Measurements from ENCODE around the gene KDM1B.

The KDM1B gene

DNA sequence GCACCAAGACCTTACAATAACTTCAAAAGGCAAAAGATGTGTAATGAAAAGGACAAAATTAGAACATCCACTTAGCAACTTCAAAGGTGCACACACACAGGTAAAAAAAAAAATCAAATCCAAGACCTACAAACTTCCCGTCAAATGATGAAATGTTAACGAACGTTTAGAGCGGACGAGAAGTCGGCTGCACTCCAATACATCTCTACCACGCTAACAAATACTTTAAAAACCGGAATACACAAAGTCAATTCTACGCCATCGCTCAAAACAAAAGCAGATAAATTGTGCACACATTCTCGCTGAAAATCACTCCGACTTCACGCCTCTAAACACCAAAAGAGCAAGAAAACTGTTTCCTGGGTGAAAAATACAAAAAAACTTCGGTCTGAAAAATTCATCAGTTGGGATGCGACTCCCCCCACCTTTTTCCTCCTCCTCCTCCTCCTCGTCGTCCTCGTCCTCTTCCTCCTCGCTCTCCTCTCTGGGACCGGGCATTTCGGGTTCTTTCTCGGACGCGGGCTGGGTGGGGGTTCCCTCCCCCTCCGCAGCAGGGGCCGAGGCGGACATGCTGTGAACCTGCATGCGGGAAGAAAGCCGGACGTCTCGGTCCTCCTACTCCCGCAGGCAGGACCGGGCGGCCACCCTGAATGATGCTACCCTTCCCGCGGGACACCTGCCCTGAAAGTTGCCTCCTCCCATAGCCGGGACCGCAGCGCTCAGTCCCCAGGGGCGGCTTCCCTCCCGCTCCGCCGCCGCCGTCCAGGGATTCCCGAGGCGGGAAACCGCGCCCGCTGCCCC, 108.4 kb downstream of the KDM1B start:
- no peak for DNase-seq (ENCODE audit: low read depth)

DNA sequence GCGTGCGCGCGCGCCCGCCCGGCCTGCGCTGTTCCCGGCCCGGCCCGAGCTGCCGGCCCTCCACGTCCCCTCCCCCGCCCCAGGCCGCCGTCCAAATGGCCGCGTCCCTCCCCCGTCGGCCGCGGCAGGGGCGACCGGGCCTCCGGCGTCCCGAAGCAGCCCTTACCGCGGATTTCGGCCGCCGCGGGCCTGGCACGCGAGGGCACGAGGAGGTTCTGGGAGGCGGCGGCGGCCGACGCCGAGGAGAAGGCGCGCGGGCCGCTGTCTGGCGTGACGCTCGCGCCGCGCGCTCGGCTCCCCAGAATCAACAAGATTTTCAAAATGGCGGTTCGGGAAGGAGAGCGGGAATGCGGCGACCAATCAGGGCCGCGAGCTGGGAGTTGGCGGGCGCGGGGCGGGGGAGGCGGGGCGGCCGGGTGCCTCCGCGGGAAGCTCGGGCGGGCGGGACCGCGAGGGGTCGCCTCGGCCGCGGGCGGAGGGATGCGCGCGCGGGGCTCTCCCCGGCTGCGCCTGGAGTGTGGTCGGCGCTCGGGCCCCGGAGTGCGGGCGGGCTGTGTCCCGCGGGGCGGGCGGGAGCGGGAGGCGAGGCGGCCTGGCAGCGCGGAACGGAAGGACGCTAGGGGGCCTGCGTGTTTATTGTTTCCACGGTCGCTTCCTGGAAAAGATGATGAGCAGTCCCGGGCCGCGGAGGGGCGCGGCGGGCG, 109.1 kb downstream of the KDM1B start, which contains the start of gene DEK:
TSS of gene DEK (minus strand) at position 312 of the 704 bp plus-strand sequence. CDS start 543 bp downstream, outside the sequence.
- DNase-seq (ENCODE audit: low read depth): peak; percentile 82

DNA sequence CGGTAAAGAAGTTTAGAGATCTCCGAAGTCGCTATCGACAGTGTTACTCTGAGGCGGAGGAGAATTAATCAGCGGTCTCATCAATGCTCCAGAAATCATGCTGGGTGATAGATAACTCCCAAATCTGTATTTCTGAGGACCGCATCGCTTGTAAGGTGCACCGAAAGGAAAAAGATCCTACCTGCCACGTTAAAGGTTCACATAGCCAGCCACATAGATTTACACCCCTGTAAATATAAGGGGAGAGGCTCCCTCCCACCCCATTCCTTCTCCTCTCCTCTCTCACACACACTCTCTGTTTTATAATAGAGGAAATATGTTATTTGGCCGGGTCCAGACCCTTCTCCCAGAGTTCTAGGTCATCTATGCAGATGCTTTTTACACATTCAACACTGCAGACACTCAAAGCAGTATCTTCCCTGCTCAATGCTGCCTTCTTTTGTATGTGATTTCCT, 109.7 kb downstream of the KDM1B start:
- no peak for DNase-seq (ENCODE audit: low read depth)

DNA sequence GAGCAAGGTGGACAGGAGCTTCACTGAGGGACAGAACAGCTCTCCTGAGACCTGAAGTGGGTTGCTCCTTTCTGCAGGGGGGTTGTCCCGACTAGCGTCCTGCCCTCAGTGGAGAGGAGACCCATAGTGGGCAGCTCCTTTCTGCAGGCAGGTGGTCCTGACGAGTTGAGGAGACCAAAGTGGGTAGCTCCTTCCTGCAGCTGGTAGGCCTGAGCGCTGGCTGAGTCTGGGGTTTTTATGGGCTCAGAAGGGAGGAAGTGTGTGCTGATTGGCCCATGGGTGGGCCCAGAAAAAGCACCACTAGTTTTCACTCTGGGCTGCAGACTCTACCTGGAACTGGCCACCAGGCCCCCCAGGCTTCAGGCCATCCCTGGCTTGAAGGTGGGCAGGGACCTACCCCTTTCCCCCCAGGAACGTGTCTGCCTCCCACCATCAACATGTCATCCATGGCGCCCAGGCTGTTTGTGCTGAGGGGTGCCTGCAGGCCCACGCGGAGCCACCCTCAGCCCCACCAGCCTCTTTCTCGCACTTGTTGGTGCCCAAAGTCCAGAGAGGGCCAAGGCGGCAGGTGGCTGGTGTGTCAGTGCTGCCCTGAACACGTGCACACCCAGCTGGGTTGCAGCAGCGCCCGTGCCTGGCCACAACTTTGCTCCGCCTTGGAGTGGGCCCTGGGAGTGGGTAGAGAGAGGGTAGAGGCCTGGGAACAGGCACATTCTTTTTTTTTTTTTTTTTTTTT, 110.7 kb downstream of the KDM1B start:
- no peak for DNase-seq (ENCODE audit: low read depth)

DNA sequence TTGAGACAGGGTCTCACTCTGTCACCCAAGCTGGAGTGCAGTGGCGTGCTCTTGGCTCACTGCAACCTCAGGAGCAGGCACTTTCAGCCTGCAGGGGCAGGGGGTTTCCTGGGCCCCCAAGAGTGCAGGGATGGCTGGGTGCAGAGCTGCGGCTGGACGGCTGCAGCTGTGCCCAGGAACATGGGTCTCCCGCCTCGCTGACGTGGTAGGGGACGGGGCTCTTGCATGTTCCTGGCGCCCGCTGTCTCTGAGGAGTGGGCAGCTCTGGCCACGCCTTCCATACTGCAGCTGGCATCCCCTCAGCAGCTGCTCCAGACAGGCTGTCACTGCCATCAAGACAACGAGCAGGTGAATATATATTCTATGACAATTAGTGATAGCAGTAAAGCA, 111.3 kb downstream of the KDM1B start:
- no peak for DNase-seq (ENCODE audit: low read depth)

DNA sequence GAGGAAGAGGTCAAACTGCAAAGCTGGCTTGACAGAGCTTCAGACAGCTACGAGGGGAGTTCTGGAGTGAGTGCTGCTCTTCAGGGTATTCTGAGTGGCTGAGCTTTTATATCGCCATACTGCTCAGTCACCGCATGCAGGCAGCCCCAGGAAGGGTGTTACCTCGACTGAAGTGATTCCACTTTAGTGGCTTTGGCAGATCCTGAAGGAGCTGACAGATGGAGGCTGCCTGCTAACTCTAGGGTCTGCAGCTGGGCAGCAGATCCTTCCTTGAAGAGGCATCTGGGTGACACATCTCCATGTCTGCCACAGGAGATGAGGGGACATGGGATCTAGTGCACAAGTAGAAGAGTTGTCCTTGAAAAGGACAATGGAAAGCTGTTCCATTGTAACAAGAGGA, 112.8 kb downstream of the KDM1B start:
- DNase-seq (ENCODE audit: low read depth): no peak

DNA sequence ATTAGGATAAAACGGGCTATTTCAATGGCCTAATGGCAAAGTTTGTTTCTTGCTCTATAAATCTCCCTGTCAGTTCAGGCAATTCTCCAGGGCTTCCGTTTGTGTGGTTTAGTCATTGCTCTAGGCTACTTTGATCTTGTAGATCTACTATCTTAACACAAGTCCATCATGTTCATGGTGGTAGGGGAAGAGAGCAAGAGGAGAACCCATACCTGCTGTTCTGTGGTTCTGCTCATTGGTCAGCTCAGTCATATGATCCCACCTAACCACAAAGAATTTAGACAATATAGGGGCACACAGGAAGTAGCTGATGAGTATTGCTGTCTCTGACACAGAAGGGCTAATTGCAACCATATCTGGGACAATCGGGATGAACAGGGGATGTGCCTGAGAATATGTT, 114.0 kb downstream of the KDM1B start:
- DNase-seq (ENCODE audit: low read depth): no peak

DNA sequence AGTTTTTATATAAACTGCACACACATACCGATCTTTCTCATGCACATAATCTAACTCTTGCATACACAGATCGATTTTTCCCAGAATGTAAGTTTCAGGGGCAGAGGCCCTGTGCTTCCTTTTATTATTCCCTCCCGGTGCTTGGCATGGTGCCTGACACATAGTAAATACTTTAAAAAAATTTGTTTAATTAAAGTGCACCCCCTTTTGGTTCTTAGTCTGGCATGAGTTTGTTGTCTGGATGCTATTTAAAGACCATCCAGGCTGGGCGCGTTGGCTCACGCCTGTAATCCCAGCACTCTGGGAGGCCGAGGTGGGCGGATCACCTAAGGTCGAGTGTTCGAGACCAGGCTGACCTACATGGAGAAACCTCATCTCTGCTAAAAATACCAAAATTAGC, 114.5 kb downstream of the KDM1B start:
- DNase-seq (ENCODE audit: low read depth): no peak

DNA sequence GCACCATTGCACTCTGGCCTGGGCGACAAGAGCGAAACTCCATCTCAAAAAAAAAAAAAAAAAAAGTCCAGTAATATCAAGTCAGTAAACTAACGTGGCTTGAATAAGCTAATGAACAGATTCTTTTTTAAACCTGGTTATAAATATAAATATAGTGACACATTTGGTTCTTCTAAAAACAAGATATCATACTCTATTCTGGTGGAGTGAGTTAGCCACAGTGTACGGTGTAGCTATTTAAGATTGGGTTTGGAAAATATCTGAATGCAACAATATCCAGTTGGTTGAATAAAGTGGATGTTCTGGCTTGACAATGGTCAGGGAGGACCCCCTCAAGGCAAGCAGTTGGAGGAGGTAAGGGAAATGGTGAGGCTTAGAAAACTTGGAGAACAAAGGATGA, 115.0 kb downstream of the KDM1B start:
- DNase-seq (ENCODE audit: low read depth): no peak

Data from activated T-cell treated with anti-CD3 and anti-CD28 coated beads for 1 hour (primary cell).